Activated CD8-positive, alpha-beta memory T cell treated with anti-CD3 and anti-CD28 coated beads for 36 hours (primary cell): ENCODE results near the gene DLGAP4. TPM values are rescaled to one million over a fixed set of nuclear protein-coding genes. Genes with fewer than 3 reads are reported as not detected.

Experiments used
- CTCF ChIA-PET: fragments of 350-600 bp; sonication (Branson Sonifier 250); formaldehyde crosslinking; loops from one replicate; lab custom pipeline; 2021; ENCODE audit warnings: antibody characterized with exemption; lab: Charles Lee
- POLR2A ChIA-PET: fragments of 350-600 bp; sonication (Branson Sonifier 250); formaldehyde crosslinking; loops from one replicate; lab custom pipeline; 2021; ENCODE audit warnings: antibody characterized with exemption; lab: Charles Lee
- total RNA-seq, 2 experiments: library from RNA; stranded (reverse); gene quantifications; one replicate each; pipeline ENCODE4 v1.2.3, GENCODE V29; 2021

DLGAP4 gene
- total RNA-seq, 2 experiments from 2014 or later = 12.0 to 15.1 TPM

GRCh38 chr20:36319356-36320260, 13.5 kb downstream of the DLGAP4 start:
- POLR2A ChIA-PET = no interaction called here
- CTCF ChIA-PET = no interaction called here

- POLR2A ChIA-PET = no interaction called here
- CTCF ChIA-PET = no interaction called here
These were observed 14.2 kb downstream of the DLGAP4 start for GRCh38 chr20:36320261-36320897.

GRCh38 chr20:36320898-36321695, 15.0 kb downstream of the DLGAP4 start:
- ChIA-PET CTCF (no interaction called here), POLR2A (no interaction called here)

GRCh38 chr20:36322131-36322530, 16.0 kb downstream of the DLGAP4 start:
- ChIA-PET CTCF (no interaction called here), POLR2A (no interaction called here)

- ChIA-PET POLR2A (no interaction called here), CTCF (no interaction called here)
These were observed 24.0 kb downstream of the DLGAP4 start for GRCh38 chr20:36330091-36330490.

GRCh38 chr20:36331209-36331608, 25.1 kb downstream of the DLGAP4 start:
- ChIA-PET CTCF (interaction anchor here (1.0 kb wide), 1 partner anchor 108 kb away, joined by 3 read pairs; no protein-coding TSS in a partner anchor), POLR2A (interaction anchor here (0.5 kb wide), 1 partner anchor 271 kb away, joined by 3 read pairs; no protein-coding TSS in a partner anchor)

GRCh38 chr20:36333841-36334240, 27.7 kb downstream of the DLGAP4 start:
- ChIA-PET POLR2A (no interaction called here), CTCF (no interaction called here)

GRCh38 chr20:36334281-36335205, 28.4 kb downstream of the DLGAP4 start:
- ChIA-PET POLR2A (no interaction called here), CTCF (no interaction called here)

- CTCF ChIA-PET = no interaction called here
- POLR2A ChIA-PET = no interaction called here
These were observed 29.2 kb downstream of the DLGAP4 start for GRCh38 chr20:36335206-36335870.

- ChIA-PET POLR2A (no interaction called here), CTCF (interaction anchor here (0.5 kb wide), 1 partner anchor 157 kb away, joined by 4 read pairs; no protein-coding TSS in a partner anchor)
These were observed 30.1 kb downstream of the DLGAP4 start for GRCh38 chr20:36336204-36336603.

- ChIA-PET CTCF (no interaction called here), POLR2A (no interaction called here)
These were observed 31.0 kb downstream of the DLGAP4 start for GRCh38 chr20:36336954-36337704.

GRCh38 chr20:36337886-36338285, 31.7 kb downstream of the DLGAP4 start:
- CTCF ChIA-PET = no interaction called here
- POLR2A ChIA-PET = no interaction called here

- POLR2A ChIA-PET = no interaction called here
These were observed 33.8 kb downstream of the DLGAP4 start for GRCh38 chr20:36339646-36340592.

GRCh38 chr20:36340593-36340990, 34.5 kb downstream of the DLGAP4 start:
- ChIA-PET POLR2A (no interaction called here), CTCF (no interaction called here)

More at GRCh38 chr20:36339646-36340592, 33.8 kb downstream of the DLGAP4 start:
- CTCF ChIA-PET = no interaction called here

- CTCF ChIA-PET = no interaction called here
- POLR2A ChIA-PET = no interaction called here
These were observed 35.3 kb downstream of the DLGAP4 start for GRCh38 chr20:36341331-36342020.
